HG03520 (cell line): ENCODE measurements around the gene DUS4L.

Experiments used
- ATAC-seq: cut with Tn5 transposase; IDR thresholded peaks from one replicate; pipeline ENCODE4 v1.9.1; 2021; ENCODE audit warnings: mild to moderate bottlenecking, moderate library complexity; ENCODE audit not compliant: unreplicated experiment

Gene DUS4L

DNA sequence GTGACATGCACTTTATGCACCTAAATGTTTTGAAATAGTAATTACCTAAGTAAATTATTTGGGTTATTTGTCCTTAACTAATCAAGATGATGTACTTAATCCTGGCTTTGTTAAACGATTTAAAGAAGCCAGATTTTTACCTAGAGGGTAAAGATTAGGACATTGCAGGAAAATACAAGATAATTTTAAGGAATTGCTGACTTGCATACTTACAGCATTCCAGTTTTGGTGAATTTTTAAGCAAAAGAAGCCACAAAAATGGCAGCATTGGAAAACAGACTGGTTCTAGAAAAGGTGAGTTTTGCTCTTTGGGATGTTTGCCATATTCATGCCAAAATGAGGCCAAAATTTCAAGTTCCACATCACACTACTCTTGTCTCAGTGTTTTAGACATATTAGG lies 49.7 kb downstream of the DUS4L start:
- no peak for ATAC-seq

DNA sequence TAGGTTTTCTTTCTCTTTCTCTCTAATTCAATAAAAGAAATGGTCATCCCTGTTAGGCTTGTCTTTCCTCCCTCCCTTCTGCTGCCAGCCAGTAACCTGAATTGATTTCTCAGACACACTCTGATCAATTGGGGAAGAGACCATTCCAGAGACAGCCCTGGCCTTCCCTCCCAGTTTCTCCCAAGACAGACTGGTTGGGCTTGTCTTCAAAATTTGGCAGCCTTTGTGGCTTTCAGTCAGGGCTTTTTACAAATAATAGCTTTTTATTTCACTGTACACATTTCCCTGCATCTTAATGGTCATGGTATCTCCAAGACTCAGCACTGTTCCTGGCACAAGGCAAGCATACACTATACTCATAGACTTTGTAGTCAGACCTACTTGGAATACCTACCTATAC lies 50.2 kb downstream of the DUS4L start:
- no peak for ATAC-seq

DNA sequence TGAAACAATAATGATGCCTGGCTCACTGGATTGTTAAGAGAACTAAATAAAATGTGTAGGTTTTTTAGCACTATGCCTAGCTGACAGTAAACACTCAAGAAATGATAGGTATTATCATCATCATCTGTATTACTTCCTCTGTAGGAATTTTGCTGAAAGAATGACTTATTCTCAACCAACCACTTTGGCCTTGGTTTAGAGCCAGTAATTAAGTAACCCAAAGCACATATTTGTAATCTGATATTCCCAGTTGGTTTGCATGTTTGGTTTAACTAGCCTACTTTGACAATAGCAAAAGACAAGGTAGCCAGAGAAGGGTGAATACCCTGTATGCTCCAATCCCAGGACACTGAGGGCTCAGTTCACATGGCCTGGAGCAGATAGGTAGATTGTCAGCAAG lies 50.7 kb downstream of the DUS4L start:
- ATAC-seq: no peak

DNA sequence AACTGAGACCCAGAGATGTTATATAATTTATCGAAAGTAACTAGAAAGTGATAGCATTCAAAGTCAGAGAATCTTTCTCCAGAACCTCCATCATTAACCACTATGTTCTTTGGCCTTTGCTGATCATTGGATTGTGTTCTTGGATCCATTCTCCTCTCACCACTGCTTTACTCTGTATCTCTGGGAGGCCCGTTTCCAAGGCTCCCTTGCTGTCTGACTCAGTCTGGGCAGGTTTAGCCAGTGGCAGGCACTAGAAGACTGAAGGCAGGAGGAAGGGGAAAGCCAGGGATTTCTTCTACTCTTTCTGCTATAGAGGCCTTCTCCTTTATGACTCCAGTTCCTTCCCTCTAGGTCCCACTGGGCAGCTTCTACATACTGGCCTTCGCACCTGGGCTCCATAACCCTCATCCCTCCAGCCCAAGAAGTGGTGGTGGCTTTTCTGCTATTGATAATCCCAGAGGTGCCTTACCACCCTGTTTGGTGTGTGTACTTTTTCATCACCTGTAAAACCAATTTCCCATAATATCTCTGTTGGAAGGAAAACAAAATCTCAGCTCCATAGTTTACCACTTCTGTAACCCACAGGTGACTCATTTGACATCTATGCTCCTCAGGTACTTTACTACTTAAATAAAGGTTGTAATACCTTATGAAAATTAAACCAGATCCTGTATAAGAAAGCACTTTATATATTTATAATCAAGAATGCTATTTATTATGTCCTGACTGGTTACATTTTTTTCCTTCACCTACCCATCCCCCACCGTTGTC lies 52.3 kb downstream of the DUS4L start:
- ATAC-seq: no peak

DNA sequence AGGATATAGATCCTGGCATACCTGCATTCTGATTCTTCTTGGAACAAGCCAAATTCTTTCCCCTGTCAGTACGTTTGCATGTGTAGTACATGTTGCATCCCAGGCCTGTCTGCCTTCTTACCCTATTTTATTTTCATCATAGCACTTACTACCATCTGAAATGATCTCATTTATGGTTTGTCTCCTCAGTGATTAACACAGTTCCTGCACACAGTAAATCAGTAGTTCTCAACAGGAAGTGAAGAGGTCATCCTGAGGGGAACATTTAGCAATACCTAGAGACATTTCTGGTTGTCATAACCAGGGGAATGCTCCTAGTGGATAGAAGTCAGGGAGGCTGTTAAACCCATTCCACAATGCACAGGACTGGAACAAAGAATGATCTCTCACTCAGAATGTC lies 58.7 kb downstream of the DUS4L start:
- ATAC-seq: no peak

DNA sequence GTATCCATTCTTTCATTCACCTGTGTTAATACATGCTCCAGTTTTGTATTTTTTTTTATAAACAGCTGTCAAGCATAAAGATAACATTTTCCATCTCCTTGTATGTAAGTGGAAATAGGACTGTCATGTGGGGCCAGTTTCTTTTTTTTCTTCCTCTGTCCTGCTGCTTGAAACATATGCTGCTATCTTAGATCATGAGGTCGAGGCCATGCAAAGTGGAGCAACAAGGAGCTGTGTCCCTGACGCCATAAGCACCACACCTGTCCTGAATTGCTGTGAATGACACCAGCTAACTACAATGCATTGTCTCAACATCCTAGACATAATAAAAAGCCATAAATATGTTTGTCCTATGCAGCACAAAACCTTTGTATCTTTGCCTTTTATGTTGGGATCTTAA lies 59.1 kb downstream of the DUS4L start:
- no peak for ATAC-seq

DNA sequence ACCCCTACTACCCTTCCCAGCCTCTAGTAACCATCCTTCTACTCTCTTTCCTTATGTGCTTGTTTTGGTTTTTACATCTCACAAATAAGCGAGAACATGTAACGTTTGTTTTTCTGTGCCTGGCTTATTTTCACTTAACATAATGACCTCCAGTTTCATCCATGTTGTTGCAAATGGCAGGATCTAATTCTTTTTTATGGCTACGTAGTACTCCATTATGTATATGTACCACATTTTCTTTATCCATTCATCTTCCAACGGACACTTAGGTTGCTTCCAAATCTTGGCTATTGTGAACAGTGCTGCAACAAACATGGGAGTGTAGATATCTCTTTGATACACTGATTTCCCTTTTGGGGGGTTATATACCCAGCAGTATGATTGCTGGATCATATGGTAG lies 63.2 kb downstream of the DUS4L start:
- no peak for ATAC-seq
